DMS153 treated with DMSO at 0.1 percent for 48 hours (cell line): ENCODE measurements around the gene KCNK3.
"Not testable (repeated sequence)": the region's sequence is repeated elsewhere in the genome, so short reads cannot be mapped to it uniquely, and the experiment has no call there.

Experiments
- DNase-seq: peaks from one replicate; lab custom pipeline; 2025; ENCODE audit not compliant: unreplicated experiment; lab: John Stamatoyannopoulos, UW

The KCNK3 gene

GRCh38 chr2:26692279-26692896 lies at the start of gene KCNK3:
Gene KCNK3, plus strand, starts transcription at chr2:26692722. Its CDS starts 154 bp downstream, at chr2:26692876.
- peak; percentile 52 for DNase-seq

GRCh38 chr2:26644188-26644835 lies 48.2 kb upstream of the KCNK3 start:
- no peak for DNase-seq

- no peak for DNase-seq
These were observed 46.8 kb upstream of the KCNK3 start for GRCh38 chr2:26645762-26646161.

- no peak for DNase-seq
These were observed 45.4 kb upstream of the KCNK3 start for GRCh38 chr2:26646986-26647672.

- DNase-seq, result no peak
These were observed 44.5 kb upstream of the KCNK3 start for GRCh38 chr2:26647981-26648380.

GRCh38 chr2:26648516-26648915 lies 44.0 kb upstream of the KCNK3 start:
- DNase-seq, result no peak

- DNase-seq, result no peak
These were observed 43.2 kb upstream of the KCNK3 start for GRCh38 chr2:26649322-26649721.

- DNase-seq, result no peak
These were observed 42.4 kb upstream of the KCNK3 start for GRCh38 chr2:26649992-26650712.

- DNase-seq, result no peak
These were observed 41.6 kb upstream of the KCNK3 start for GRCh38 chr2:26650713-26651469.

GRCh38 chr2:26651470-26651771 lies 41.1 kb upstream of the KCNK3 start:
- no peak for DNase-seq

GRCh38 chr2:26651799-26652198 lies 40.7 kb upstream of the KCNK3 start:
- DNase-seq, result no peak

- DNase-seq, result no peak
These were observed 40.0 kb upstream of the KCNK3 start for GRCh38 chr2:26652361-26653041.

GRCh38 chr2:26653207-26654060 lies 39.1 kb upstream of the KCNK3 start:
- no peak for DNase-seq

- no peak for DNase-seq
These were observed 38.5 kb upstream of the KCNK3 start for GRCh38 chr2:26654061-26654340.

- not testable (repeated sequence) for DNase-seq
These were observed 37.4 kb upstream of the KCNK3 start for GRCh38 chr2:26655120-26655519.

- no peak for DNase-seq
These were observed 36.8 kb upstream of the KCNK3 start for GRCh38 chr2:26655611-26656195.

GRCh38 chr2:26657265-26657664 lies 35.3 kb upstream of the KCNK3 start:
- DNase-seq, result no peak

- DNase-seq, result no peak
These were observed 33.7 kb upstream of the KCNK3 start for GRCh38 chr2:26658691-26659346.

- no peak for DNase-seq
These were observed 32.1 kb upstream of the KCNK3 start for GRCh38 chr2:26660363-26660962.
